Spleen (tissue), 7 donors: Measurements from ENCODE around the gene CD200R1.

Source experiments
- POLR2AphosphoS5 ChIP-seq, 3 donors: sonication (generic); formaldehyde crosslinking; IDR thresholded peaks; one replicate each; pipeline ENCODE4 v1.5.1; 2017; ENCODE audit warnings: antibody characterized with exemption in 3 of 3
- TF ChIP-seq, protein P1 (sequence below), 11 experiments: fragments of 200-600 bp in 7 of 11; fragments of 450-650 bp in 4 of 11; sonication (generic) in 4 of 11; IDR thresholded peaks in 8 of 11; conservative IDR thresholded peaks in 3 of 11; 1 replicate in 7 of 11; 2 replicates in 4 of 11; pipeline versions ENCODE4 v1.4.0 to v1.8.0; 2016 to 2021; ENCODE audit warnings: antibody characterized with exemption in 11 of 11, inconsistent platforms in 4 of 11, mild to moderate bottlenecking in 1 of 11
- donor health status: DM: no; HTN: no; CAD: no; lungs with moderate emphysema.
- donor health status: DM: no; HTN: no; CAD: no.
- donor health status: DM: no; HTN: no; CAD: no.

DNA sequence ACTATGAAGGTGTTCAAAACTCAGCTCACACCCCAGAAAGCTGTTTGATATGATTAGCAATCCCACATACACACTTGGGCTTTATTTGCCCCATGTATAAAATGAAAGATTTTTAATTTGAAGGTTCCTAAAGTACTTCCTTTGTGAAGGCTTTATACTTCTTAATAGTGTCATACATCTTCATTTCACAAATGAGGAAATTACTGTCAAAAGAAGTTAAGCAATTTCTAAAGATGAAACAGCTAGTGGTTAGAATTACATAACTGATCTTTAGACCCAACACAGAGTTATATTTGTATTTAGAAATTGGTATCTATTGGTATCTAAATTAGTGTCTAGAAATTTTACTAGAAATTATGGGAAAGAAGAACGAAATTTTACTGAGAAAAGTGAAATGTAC, 7.1 kb downstream of the CD200R1 start:
- TF ChIP-seq, protein P1, sequence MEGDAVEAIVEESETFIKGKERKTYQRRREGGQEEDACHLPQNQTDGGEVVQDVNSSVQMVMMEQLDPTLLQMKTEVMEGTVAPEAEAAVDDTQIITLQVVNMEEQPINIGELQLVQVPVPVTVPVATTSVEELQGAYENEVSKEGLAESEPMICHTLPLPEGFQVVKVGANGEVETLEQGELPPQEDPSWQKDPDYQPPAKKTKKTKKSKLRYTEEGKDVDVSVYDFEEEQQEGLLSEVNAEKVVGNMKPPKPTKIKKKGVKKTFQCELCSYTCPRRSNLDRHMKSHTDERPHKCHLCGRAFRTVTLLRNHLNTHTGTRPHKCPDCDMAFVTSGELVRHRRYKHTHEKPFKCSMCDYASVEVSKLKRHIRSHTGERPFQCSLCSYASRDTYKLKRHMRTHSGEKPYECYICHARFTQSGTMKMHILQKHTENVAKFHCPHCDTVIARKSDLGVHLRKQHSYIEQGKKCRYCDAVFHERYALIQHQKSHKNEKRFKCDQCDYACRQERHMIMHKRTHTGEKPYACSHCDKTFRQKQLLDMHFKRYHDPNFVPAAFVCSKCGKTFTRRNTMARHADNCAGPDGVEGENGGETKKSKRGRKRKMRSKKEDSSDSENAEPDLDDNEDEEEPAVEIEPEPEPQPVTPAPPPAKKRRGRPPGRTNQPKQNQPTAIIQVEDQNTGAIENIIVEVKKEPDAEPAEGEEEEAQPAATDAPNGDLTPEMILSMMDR (IDR thresholded peaks at IDR 0.05 in 8 of 11, conservative IDR thresholded peaks at IDR 0.05 in 3 of 11) = no peak
- TF ChIP-seq POLR2AphosphoS5 (IDR thresholded peaks at IDR 0.05) = no peak
